H1 (cell line): ENCODE results near the gene SYTL2. TPM values are rescaled to one million over a fixed set of nuclear protein-coding genes. Genes with fewer than 3 reads are reported as not detected.

Source experiments
- CTCF ChIA-PET: fragments of 300-600 bp; sonication (Branson Sonifier 250); formaldehyde crosslinking; loops from one replicate; lab custom pipeline; 2021; ENCODE audit not compliant: partially characterized antibody; lab: Charles Lee
- POLR2A ChIA-PET: fragments of 300-600 bp; sonication (Branson Sonifier 250); formaldehyde crosslinking; loops from one replicate; lab custom pipeline; 2021; ENCODE audit warnings: inconsistent platforms; ENCODE audit not compliant: partially characterized antibody; lab: Charles Lee
- DNase-seq, 2 experiments: peaks; one replicate each; pipeline versions ENCODE4 v3.0.0 to v3.0.0-alpha.2; 2010 to 2022; ENCODE audit warnings: low spot score in 2 of 2, low read depth in 1 of 2, mixed read lengths in 1 of 2
- FAIRE-seq: peaks from 2 replicates; lab custom pipeline; 2011; peaks lifted over from hg19 to GRCh38; lab: Jason Lieb, UNC
- H2AFZ ChIP-seq: 2 replicates; pipeline ENCODE4 v1.8.1; 2012; ENCODE audit warnings: low read length, inconsistent platforms
- H2AK5ac ChIP-seq: 2 replicates; pipeline ENCODE4 v1.6.1; 2013; ENCODE audit warnings: low read depth, low read length
- H2BK120ac ChIP-seq: replicated peaks from 2 replicates; pipeline ENCODE3; 2013; ENCODE audit warnings: low read depth, low read length, inconsistent platforms
- H2BK12ac ChIP-seq: 2 replicates; pipeline ENCODE4 v1.6.1; 2013; ENCODE audit warnings: low read depth, low read length
- H2BK15ac ChIP-seq: 2 replicates; pipeline ENCODE4 v1.6.1; 2013; ENCODE audit warnings: low read length
- H2BK20ac ChIP-seq: 2 replicates; pipeline ENCODE4 v1.6.1; 2013; ENCODE audit warnings: low read length
- H2BK5ac ChIP-seq: 2 replicates; pipeline ENCODE4 v1.6.1; 2013; ENCODE audit warnings: low read depth, low read length
- H3K14ac ChIP-seq: 2 replicates; pipeline ENCODE4 v1.6.1; 2013; ENCODE audit warnings: inconsistent platforms; ENCODE audit not compliant: insufficient read length
- H3K18ac ChIP-seq: 2 replicates; pipeline ENCODE4 v1.6.1; 2013; ENCODE audit warnings: low read length; ENCODE audit errors: extremely low read depth
- H3K23ac ChIP-seq: 2 replicates; pipeline ENCODE4 v1.6.1; 2013; ENCODE audit warnings: inconsistent platforms; ENCODE audit not compliant: insufficient read length
- H3K23me2 ChIP-seq: 2 replicates; pipeline ENCODE4 v1.6.1; 2013; ENCODE audit warnings: low read depth, low read length
- H3K27ac ChIP-seq: 2 replicates; pipeline ENCODE4 v1.6.1; 2011; ENCODE audit warnings: low read depth, low read length, inconsistent platforms
- H3K27me3 ChIP-seq, 4 experiments: replicated peaks in 1 of 4; 1 replicate in 1 of 4; 2 replicates in 3 of 4; pipeline versions ENCODE4 v1.6.1 to v1.8.1; 2011 to 2013; ENCODE audit warnings: low read length in 3 of 4, mild to moderate bottlenecking in 3 of 4, inconsistent platforms in 2 of 4, mixed read lengths in 2 of 4, moderate library complexity in 1 of 4; ENCODE audit not compliant: control insufficient read depth in 3 of 4, insufficient read depth in 3 of 4; ENCODE audit errors: extremely low read depth in 1 of 4
- H3K36me3 ChIP-seq, 4 experiments: 2 replicates each; pipeline versions ENCODE4 v1.6.1 to v1.8.1; 2011 to 2013; ENCODE audit warnings: mild to moderate bottlenecking in 4 of 4, low read length in 3 of 4, moderate library complexity in 2 of 4, control low read depth in 1 of 4, inconsistent platforms in 1 of 4; ENCODE audit not compliant: insufficient read depth in 4 of 4, control insufficient read depth in 2 of 4
- H3K4ac ChIP-seq: replicated peaks from 2 replicates; pipeline ENCODE3; 2013; ENCODE audit warnings: low read length, low read depth, mixed read lengths, inconsistent platforms; ENCODE audit not compliant: insufficient read length
- H3K4me1 ChIP-seq, 4 experiments: replicated peaks in 1 of 4; 1 replicate in 1 of 4; 2 replicates in 3 of 4; pipeline versions ENCODE4 v1.6.1 to v1.8.1; 2011 to 2013; ENCODE audit warnings: low read length in 3 of 4, inconsistent platforms in 2 of 4, mixed read lengths in 1 of 4; ENCODE audit not compliant: insufficient read depth in 4 of 4, control insufficient read depth in 3 of 4
- H3K4me2 ChIP-seq, 2 experiments: 2 replicates each; pipeline versions ENCODE4 v1.6.1 to v1.8.1; 2011 to 2013; ENCODE audit warnings: low read depth in 2 of 2, low read length in 2 of 2, control low read depth in 1 of 2, inconsistent platforms in 1 of 2, mild to moderate bottlenecking in 1 of 2; ENCODE audit not compliant: insufficient read depth in 1 of 2
- H3K4me3 ChIP-seq, 4 experiments: fragments of 200-600, 300-600 bp in 1 of 4; sonication (generic), shearing (Covaris generic), sonication (Bioruptor Twin) in 1 of 4; 2 replicates each; pipeline versions ENCODE4 v1.5.1 to v1.8.1; 2011 to 2016; ENCODE audit warnings: low read length in 4 of 4, low read depth in 3 of 4, control low read depth in 2 of 4, inconsistent platforms in 2 of 4, mild to moderate bottlenecking in 2 of 4, mixed read lengths in 1 of 4, moderate library complexity in 1 of 4; ENCODE audit not compliant: insufficient read depth in 2 of 4; ENCODE audit errors: extremely low read depth in 1 of 4
- H3K56ac ChIP-seq: replicated peaks from 2 replicates; pipeline ENCODE3; 2013; ENCODE audit warnings: low read depth, mild to moderate bottlenecking, mixed read lengths, low read length, inconsistent platforms; ENCODE audit not compliant: insufficient read length
- H3K79me1 ChIP-seq: 2 replicates; pipeline ENCODE4 v1.6.1; 2013; ENCODE audit warnings: low read depth, low read length, control low read depth
- H3K79me2 ChIP-seq, 2 experiments: 2 replicates each; pipeline versions ENCODE4 v1.6.1 to v1.8.1; 2012 to 2013; ENCODE audit warnings: low read length in 2 of 2, mild to moderate bottlenecking in 2 of 2, inconsistent platforms in 1 of 2; ENCODE audit not compliant: insufficient read depth in 2 of 2, control insufficient read depth in 1 of 2
- H3K9ac ChIP-seq, 4 experiments: replicated peaks in 1 of 4; 1 replicate in 1 of 4; 2 replicates in 3 of 4; pipeline versions ENCODE4 v1.6.1 to v1.8.1; 2011 to 2013; ENCODE audit warnings: low read depth in 3 of 4, low read length in 3 of 4, control low read depth in 2 of 4, mild to moderate bottlenecking in 2 of 4, moderate library complexity in 2 of 4, inconsistent platforms in 1 of 4; ENCODE audit errors: extremely low read depth in 1 of 4
- H3K9me3 ChIP-seq, 2 experiments: 2 replicates each; pipeline versions ENCODE4 v1.6.1 to v1.8.1; 2012 to 2013; ENCODE audit warnings: mild to moderate bottlenecking in 2 of 2, moderate library complexity in 2 of 2, control low read depth in 1 of 2, inconsistent platforms in 1 of 2, low read depth in 1 of 2, low read length in 1 of 2, mixed read lengths in 1 of 2; ENCODE audit not compliant: insufficient read depth in 2 of 2
- H4K20me1 ChIP-seq, 2 experiments: replicated peaks in 1 of 2; 2 replicates each; pipeline versions ENCODE3 to v1.8.1; 2011 to 2013; ENCODE audit warnings: inconsistent platforms in 2 of 2, low read length in 2 of 2, mild to moderate bottlenecking in 1 of 2; ENCODE audit not compliant: insufficient read depth in 2 of 2, control insufficient read depth in 1 of 2
- H4K5ac ChIP-seq: 2 replicates; pipeline ENCODE4 v1.6.1; 2013; ENCODE audit warnings: low read length, low read depth, mixed read lengths, inconsistent platforms; ENCODE audit not compliant: insufficient read length
- H4K8ac ChIP-seq: 2 replicates; pipeline ENCODE4 v1.8.0; 2013; ENCODE audit warnings: mild to moderate bottlenecking, moderate library complexity, low read length, inconsistent platforms; ENCODE audit not compliant: insufficient read depth; ENCODE audit errors: extremely low read depth
- H4K91ac ChIP-seq: replicated peaks from 2 replicates; pipeline ENCODE3; 2013; ENCODE audit warnings: low read length, mixed read lengths, inconsistent platforms; ENCODE audit not compliant: insufficient read length
- ASH2L ChIP-seq: fragments of 200-600, 300-600 bp; sonication (generic); IDR thresholded peaks from one replicate; pipeline ENCODE4 v1.7.1; 2017; ENCODE audit warnings: low read length
- BACH1 ChIP-seq: IDR thresholded peaks from 2 replicates; pipeline ENCODE4 v1.6.1; 2012; ENCODE audit warnings: low read length, improper control_type of control experiment
- CBX5 ChIP-seq: fragments of 300-800, 300-1000 bp; sonication (generic); IDR thresholded peaks from 2 replicates; pipeline ENCODE4 v1.7.1; 2016; ENCODE audit warnings: antibody characterized with exemption, low read length, low read depth
- GABPA ChIP-seq: IDR thresholded peaks from 2 replicates; pipeline ENCODE4 v1.6.1; 2011; ENCODE audit warnings: mild to moderate bottlenecking, low read length, moderate library complexity, borderline replicate concordance; ENCODE audit not compliant: insufficient read depth
- NRF1 ChIP-seq: IDR thresholded peaks from 2 replicates; pipeline ENCODE4 v1.6.1; 2011; ENCODE audit warnings: mild to moderate bottlenecking, low read depth, low read length, improper control_type of control experiment
- POLR2A ChIP-seq, 2 experiments: IDR thresholded peaks; 1 replicate in 1 of 2; 2 replicates in 1 of 2; pipeline ENCODE4 v1.6.1; 2011; ENCODE audit warnings: low read depth in 2 of 2, low read length in 2 of 2, mild to moderate bottlenecking in 2 of 2; ENCODE audit errors: control extremely low read depth in 1 of 2
- POLR2AphosphoS5 ChIP-seq: IDR thresholded peaks from 2 replicates; pipeline ENCODE4 v1.6.1; 2011; ENCODE audit warnings: low read depth, low read length
- RAD21 ChIP-seq, 2 experiments: IDR thresholded peaks in 1 of 2; conservative IDR thresholded peaks in 1 of 2; 2 replicates each; pipeline ENCODE4 v1.6.1; 2011; ENCODE audit warnings: low read depth in 2 of 2, low read length in 2 of 2, improper control_type of control experiment in 1 of 2, inconsistent platforms in 1 of 2, mild to moderate bottlenecking in 1 of 2, moderate library complexity in 1 of 2
- RXRA ChIP-seq: IDR thresholded peaks from 2 replicates; pipeline ENCODE4 v1.6.1; 2011; ENCODE audit warnings: low read depth, mild to moderate bottlenecking, low read length, moderate library complexity; ENCODE audit not compliant: insufficient read depth
- SIRT6 ChIP-seq: IDR thresholded peaks from one replicate; pipeline ENCODE4 v1.7.1; 2012; ENCODE audit warnings: low read length, inconsistent platforms
- TAF1 ChIP-seq: IDR thresholded peaks from 2 replicates; pipeline ENCODE4 v1.6.1; 2011; ENCODE audit warnings: mild to moderate bottlenecking, low read depth, low read length
- TAF7 ChIP-seq: optimal IDR thresholded peaks from 2 replicates; pipeline ENCODE3; 2011; ENCODE audit warnings: low read depth, mild to moderate bottlenecking, inconsistent platforms, low read length, moderate library complexity, borderline replicate concordance
- WGBS, 2 experiments: shearing (Covaris generic) in 1 of 2; methylation state at CpG; one replicate each; pipeline versions ENCODE4 v1.1.6 to v1.1.7; 2013 to 2015; ENCODE audit warnings: low lambda C conversion rate in 2 of 2, mixed read lengths in 2 of 2, inconsistent platforms in 1 of 2, low coverage in 1 of 2, missing lambda C conversion rate in 1 of 2; ENCODE audit not compliant: insufficient replicate concordance in 2 of 2, insufficient coverage in 1 of 2, insufficient read length in 1 of 2; ENCODE audit errors: extremely low coverage in 1 of 2, missing lambda C conversion rate in 1 of 2; 5-methylcytosine and 5-hydroxymethylcytosine counted together
- polyA plus RNA-seq, 7 experiments: library from polyadenylated mRNA; depleted of rRNA in 3 of 7; stranded (reverse) in 5 of 7; unstranded in 2 of 7; fragments of >200 nt in 5 of 7; fragments of 200-250 nt in 2 of 7; gene quantifications; 1 replicate in 5 of 7; 2 replicates in 1 of 7; 4 replicates in 1 of 7; pipeline versions ENCODE4 v1.2.1 to v1.2.3, GENCODE V29; 2011 to 2013; ENCODE audit warnings: missing spikeins in 2 of 7, mixed read lengths in 2 of 7
- total RNA-seq: library from RNA; stranded (reverse); fragmentation: NEBNext Ultra II Directional; extraction: Animal tissue kit (Norgen Biotek cat#: 25700); gene quantifications from 2 replicates; pipeline ENCODE4 v1.2.1, GENCODE V29; 2021

SYTL2 gene
- total and polyA plus RNA-seq, 2 of the 8 experiments (the other 6 are each of a cell fraction or from before 2014, with no cell fraction given), result 1.3 to 9.1 TPM

DNA sequence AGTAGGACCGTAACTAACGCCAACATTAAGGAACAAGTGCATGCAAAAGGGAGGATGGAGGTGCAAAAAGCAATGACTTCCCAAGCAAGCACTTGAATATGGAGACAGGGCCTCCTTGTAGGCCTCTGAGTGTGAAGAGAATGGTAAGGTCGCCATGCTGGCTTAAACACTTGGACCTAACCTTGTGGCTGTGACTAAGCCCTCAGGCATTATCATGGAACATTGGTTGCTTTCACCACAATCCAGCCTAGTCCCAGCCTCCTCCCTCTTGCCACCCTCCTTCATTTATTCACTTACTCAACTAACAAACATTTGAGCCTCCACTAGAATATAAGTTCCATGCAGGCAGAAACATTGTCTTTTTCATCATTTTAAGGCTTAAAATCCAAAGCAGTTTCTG, 11.9 kb upstream of the SYTL2 start:
- Histone ChIP-seq H4K5ac (no peak overlapping the region), H3K79me2 (no peaks in the 10 kb centered on the region; a peak in 1 of 4 replicates), H2BK15ac (no peak overlapping the region), H2AFZ (no peak overlapping the region), H4K20me1 (no peaks in the 10 kb centered on the region), H3K4me1 (no peaks in the 10 kb centered on the region), H2BK120ac (no peak overlapping the region), H3K36me3 (no peaks in the 10 kb centered on the region), H3K9me3 (no peaks in the 10 kb centered on the region), H3K14ac (no peak overlapping the region), H3K4me2 (no peak overlapping the region), H3K27ac (no peak overlapping the region), H3K4ac (no peak overlapping the region), H2BK5ac (no peak overlapping the region), H2BK20ac (no peak overlapping the region), H4K8ac (no peak overlapping the region), H2BK12ac (no peak overlapping the region), H3K9ac (no peak overlapping the region), H3K23me2 (no peaks in the 10 kb centered on the region), H2AK5ac (no peak overlapping the region), H3K79me1 (no peaks in the 10 kb centered on the region), H4K91ac (no peak overlapping the region), H3K27me3 (0 out of 7 replicates have a peak, but pooled peaks cover 0 to 3% (median 0%) of the 10 kb centered on the region in 4 experiments), H3K56ac (no peak overlapping the region), H3K4me3 (no peak overlapping the region), H3K18ac (no peak overlapping the region), H3K23ac (no peak overlapping the region)
- POLR2A ChIA-PET, result no interaction called here
- CTCF ChIA-PET, result no interaction called here
- FAIRE-seq (no peak), DNase-seq (no peak)
- 86% methylated on average over 3 of the region's 3 CpGs; no CpG with 5 or more reads in 1 of the 2 experiments for WGBS, 2 experiments
- TF ChIP-seq RXRA, result no peak
- no peak for TF ChIP-seq GABPA
- no peak for TF ChIP-seq TAF7
- TF ChIP-seq TAF1, result no peak
- no peak for TF ChIP-seq RAD21 (IDR thresholded peaks at IDR 0.05 in 1 of 2, conservative IDR thresholded peaks at IDR 0.05 in 1 of 2; ENCODE audit: low read depth in 2 of 2, low read length in 2 of 2)
- no peak for TF ChIP-seq POLR2AphosphoS5
- TF ChIP-seq CBX5, result no peak
- no peak for TF ChIP-seq POLR2A (IDR thresholded peaks at IDR 0.05; ENCODE audit: control extremely low read depth in 1 of 2, low read depth in 2 of 2, low read length in 2 of 2)
- TF ChIP-seq NRF1, result no peak
- TF ChIP-seq ASH2L, result no peak
- TF ChIP-seq SIRT6, result no peak
- no peak for TF ChIP-seq BACH1
